Measurements from ENCODE around the gene CTBP1.

GRCh38 chr4:1274871-1275270, 25.9 kb upstream of the CTBP1 start:
- TF ChIP-seq POLR2A (IDR thresholded peaks at IDR 0.05) (no peak), CTCF (IDR thresholded peaks at IDR 0.05) (no peak)
